Upper lobe of left lung (tissue), 6 donors: ENCODE measurements around the gene SFMBT2. TPM values are rescaled to one million over a fixed set of nuclear protein-coding genes. Genes with fewer than 3 reads are reported as not detected.

Experiments
- ATAC-seq, 2 donors: fragments of 200-7000 bp; cut with Tn5 transposase; one replicate each; pipeline ENCODE4 v1.9.1; 2022; ENCODE audit warnings: mild to moderate bottlenecking in 2 of 2, moderate library complexity in 2 of 2; ENCODE audit not compliant: low FRiP score in 2 of 2
- DNase-seq, 2 donors: peaks; one replicate each; pipeline ENCODE4 v3.0.0-alpha.2; 2019 to 2020
- H3K27ac ChIP-seq, 4 donors: fragments of 200-600 bp; sonication (generic); one replicate each; pipeline ENCODE4 v1.5.1; 2016 to 2019
- H3K27me3 ChIP-seq, 4 donors: fragments of 200-600 bp; sonication (generic); one replicate each; pipeline ENCODE4 v1.5.1; 2017 to 2019
- H3K36me3 ChIP-seq, 4 donors: fragments of 200-600 bp; sonication (generic); one replicate each; pipeline ENCODE4 v1.5.1; 2016 to 2019
- H3K4me1 ChIP-seq, 4 donors: fragments of 200-600 bp; sonication (generic); one replicate each; pipeline ENCODE4 v1.5.1; 2018 to 2019
- H3K4me3 ChIP-seq, 4 donors: fragments of 200-600 bp; sonication (generic); one replicate each; pipeline ENCODE4 v1.5.1; 2017 to 2019; ENCODE audit warnings: mild to moderate bottlenecking in 2 of 4, moderate library complexity in 1 of 4
- H3K9me3 ChIP-seq, 4 donors: fragments of 200-600 bp; sonication (generic); one replicate each; pipeline ENCODE4 v1.5.1; 2018 to 2019
- EP300 ChIP-seq, 4 donors: sonication (generic); formaldehyde crosslinking; IDR thresholded peaks; one replicate each; pipeline ENCODE4 v1.5.1; 2017; ENCODE audit warnings: antibody characterized with exemption in 4 of 4, control low read depth in 2 of 4
- POLR2A ChIP-seq, 4 donors: fragments of 450-650 bp; IDR thresholded peaks; one replicate each; pipeline ENCODE4 v1.5.1; 2016 to 2017; ENCODE audit warnings: antibody characterized with exemption in 4 of 4, mild to moderate bottlenecking in 2 of 4
- POLR2AphosphoS5 ChIP-seq, 2 donors: sonication (generic); formaldehyde crosslinking; IDR thresholded peaks; one replicate each; pipeline ENCODE4 v1.5.1; 2017; ENCODE audit warnings: antibody characterized with exemption in 2 of 2
- WGBS, 2 donors: methylation state at CpG; one replicate each; pipeline ENCODE4 v1.1.5; 2017 to 2018; 5-methylcytosine and 5-hydroxymethylcytosine counted together
- total RNA-seq, 6 donors: library from RNA; depleted of rRNA in 4 of 6; stranded (reverse); fragments of >200 nt in 4 of 6; gene quantifications; one replicate each; pipeline versions ENCODE4 v1.1.0 to v1.2.1, GENCODE V29; 2016 to 2021
- TF ChIP-seq, protein P1 (sequence below), 6 experiments: fragments of 450-650 bp in 4 of 6; fragments of 200-600 bp in 2 of 6; sonication (generic) in 2 of 6; IDR thresholded peaks; one replicate each; pipeline ENCODE4 v1.5.1; 2016 to 2019; ENCODE audit warnings: antibody characterized with exemption in 6 of 6
- donor health status: DM: no; HTN: no; CAD: no; lungs with moderate emphysema.
- donor health status: DM: no; HTN: yes; CAD: no; lungs with severe emphysema.

SFMBT2 gene
- total RNA-seq, 6 donors from 2014 or later: 6.2 to 14.6 (median 10.2) TPM

DNA sequence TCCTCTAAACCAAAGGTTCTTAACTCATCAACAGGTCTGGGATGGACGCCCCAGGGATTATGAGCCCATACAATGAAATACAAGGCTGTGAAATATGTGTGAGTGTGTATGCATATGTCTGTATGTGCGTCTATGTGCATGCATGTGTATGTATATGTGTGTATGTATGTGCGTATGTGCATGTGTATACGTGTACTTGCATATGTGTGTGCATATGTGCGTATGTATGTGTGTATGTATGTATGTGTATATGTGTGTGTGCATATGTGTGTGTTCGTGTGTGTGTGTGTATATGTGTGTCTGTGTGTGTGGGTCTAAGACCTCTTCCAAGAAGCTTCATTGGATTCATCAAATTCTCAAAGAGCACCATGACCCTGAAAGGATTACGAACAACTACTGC, 112.3 kb downstream of the SFMBT2 start:
- H3K27me3 ChIP-seq: no peaks in the 10 kb centered on the region
- peaks cover 0 to 3% (median 0%) of the 10 kb centered on the region in 4 donors for H3K4me1 ChIP-seq
- ATAC-seq (no peak), DNase-seq (no peak)
- no peak for TF ChIP-seq EP300 (IDR thresholded peaks at IDR 0.05)
- no peak for TF ChIP-seq POLR2AphosphoS5 (IDR thresholded peaks at IDR 0.05)
- TF ChIP-seq, protein P1, sequence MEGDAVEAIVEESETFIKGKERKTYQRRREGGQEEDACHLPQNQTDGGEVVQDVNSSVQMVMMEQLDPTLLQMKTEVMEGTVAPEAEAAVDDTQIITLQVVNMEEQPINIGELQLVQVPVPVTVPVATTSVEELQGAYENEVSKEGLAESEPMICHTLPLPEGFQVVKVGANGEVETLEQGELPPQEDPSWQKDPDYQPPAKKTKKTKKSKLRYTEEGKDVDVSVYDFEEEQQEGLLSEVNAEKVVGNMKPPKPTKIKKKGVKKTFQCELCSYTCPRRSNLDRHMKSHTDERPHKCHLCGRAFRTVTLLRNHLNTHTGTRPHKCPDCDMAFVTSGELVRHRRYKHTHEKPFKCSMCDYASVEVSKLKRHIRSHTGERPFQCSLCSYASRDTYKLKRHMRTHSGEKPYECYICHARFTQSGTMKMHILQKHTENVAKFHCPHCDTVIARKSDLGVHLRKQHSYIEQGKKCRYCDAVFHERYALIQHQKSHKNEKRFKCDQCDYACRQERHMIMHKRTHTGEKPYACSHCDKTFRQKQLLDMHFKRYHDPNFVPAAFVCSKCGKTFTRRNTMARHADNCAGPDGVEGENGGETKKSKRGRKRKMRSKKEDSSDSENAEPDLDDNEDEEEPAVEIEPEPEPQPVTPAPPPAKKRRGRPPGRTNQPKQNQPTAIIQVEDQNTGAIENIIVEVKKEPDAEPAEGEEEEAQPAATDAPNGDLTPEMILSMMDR (IDR thresholded peaks at IDR 0.05): no peak
- no peak for TF ChIP-seq POLR2A (IDR thresholded peaks at IDR 0.05)
- H3K4me3 ChIP-seq: no peak overlapping the region
- H3K27ac ChIP-seq: no peak overlapping the region
- WGBS, 2 donors: 82 to 91% methylated on average over 7 of the region's 7 CpGs
- H3K36me3 ChIP-seq: no peaks in the 10 kb centered on the region
- no peaks in the 10 kb centered on the region for H3K9me3 ChIP-seq

GRCh38 chr10:7297094-7297493, 113.7 kb downstream of the SFMBT2 start:
- DNase-seq: no peak
- Histone ChIP-seq H3K9me3 (no peaks in the 10 kb centered on the region), H3K4me1 (peaks cover 0 to 3% (median 0%) of the 10 kb centered on the region in 4 donors), H3K27ac (no peak overlapping the region), H3K27me3 (no peaks in the 10 kb centered on the region), H3K36me3 (no peaks in the 10 kb centered on the region), H3K4me3 (no peak overlapping the region)
- ATAC-seq: no peak
- 90 to 94% methylated on average over 1 of the region's 1 CpG for WGBS, 2 donors
- TF ChIP-seq POLR2A (IDR thresholded peaks at IDR 0.05): no peak
- TF ChIP-seq, protein P1 (IDR thresholded peaks at IDR 0.05): no peak
- TF ChIP-seq POLR2AphosphoS5 (IDR thresholded peaks at IDR 0.05): no peak
- TF ChIP-seq EP300 (IDR thresholded peaks at IDR 0.05): no peak

DNA sequence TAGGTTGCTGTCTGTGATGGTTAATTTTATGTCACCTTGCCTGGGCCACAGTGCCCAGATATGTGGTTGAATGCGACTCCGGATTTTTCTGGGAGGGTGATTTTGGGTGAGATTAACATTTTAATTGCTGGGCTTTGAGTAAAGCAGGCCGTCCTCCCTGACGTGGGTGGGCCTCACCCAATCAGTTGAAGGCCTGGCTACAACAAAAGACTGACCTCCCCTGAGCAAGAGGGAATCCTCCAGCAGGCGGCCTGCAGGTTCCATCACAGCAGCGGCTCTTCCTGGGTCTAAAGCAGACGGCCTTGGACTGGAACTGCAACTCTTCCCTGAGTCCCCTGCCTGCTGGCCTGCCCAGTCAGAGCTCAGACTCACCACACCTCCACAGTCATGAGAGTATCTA, 114.2 kb downstream of the SFMBT2 start:
- DNase-seq (no peak), ATAC-seq (no peak)
- Histone ChIP-seq H3K4me3 (no peak overlapping the region), H3K27ac (no peak overlapping the region), H3K27me3 (no peaks in the 10 kb centered on the region), H3K4me1 (peaks cover 0 to 3% (median 0%) of the 10 kb centered on the region in 4 donors), H3K9me3 (no peaks in the 10 kb centered on the region), H3K36me3 (no peaks in the 10 kb centered on the region)
- WGBS, 2 donors: 86 to 96% methylated on average over 4 to 7 of the region's 7 CpGs
- TF ChIP-seq POLR2AphosphoS5 (IDR thresholded peaks at IDR 0.05) (no peak), POLR2A (IDR thresholded peaks at IDR 0.05) (no peak), EP300 (IDR thresholded peaks at IDR 0.05) (no peak)
- TF ChIP-seq, protein P1 (IDR thresholded peaks at IDR 0.05): no peak

DNA sequence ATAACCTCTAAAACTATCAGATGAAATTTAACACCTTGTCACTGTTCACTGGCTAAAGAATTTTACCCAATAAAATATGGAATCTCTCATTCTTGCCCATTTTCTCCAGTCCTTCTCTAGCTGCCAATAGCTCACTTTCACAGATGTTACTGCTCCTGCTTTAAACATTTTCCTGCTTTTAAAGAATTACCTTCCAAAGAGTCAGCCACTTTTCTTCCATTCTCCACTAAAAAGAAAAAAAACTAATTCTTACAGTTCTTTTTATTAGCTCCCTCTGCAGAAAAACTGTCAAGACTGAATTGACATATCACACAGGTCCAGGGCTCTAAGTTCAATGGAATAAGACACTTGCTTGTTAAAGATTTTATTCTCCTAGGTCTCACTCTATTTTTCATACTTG, 114.8 kb downstream of the SFMBT2 start:
- H3K9me3 ChIP-seq: no peaks in the 10 kb centered on the region
- ATAC-seq (no peak), DNase-seq (no peak)
- H3K4me1 ChIP-seq: peaks cover 0 to under 1% (median 0%) of the 10 kb centered on the region in 4 donors
- H3K27ac ChIP-seq: no peak overlapping the region
- H3K4me3 ChIP-seq: no peak overlapping the region
- H3K36me3 ChIP-seq: no peaks in the 10 kb centered on the region
- TF ChIP-seq, protein P1 (IDR thresholded peaks at IDR 0.05): no peak
- TF ChIP-seq POLR2A (IDR thresholded peaks at IDR 0.05) (no peak), EP300 (IDR thresholded peaks at IDR 0.05) (no peak), POLR2AphosphoS5 (IDR thresholded peaks at IDR 0.05) (no peak)
- H3K27me3 ChIP-seq: no peaks in the 10 kb centered on the region

- Histone ChIP-seq H3K9me3 (no peaks in the 10 kb centered on the region), H3K36me3 (no peaks in the 10 kb centered on the region), H3K27ac (no peak overlapping the region), H3K4me3 (no peak overlapping the region), H3K27me3 (no peaks in the 10 kb centered on the region), H3K4me1 (no peaks in the 10 kb centered on the region)
- 92% methylated on average over 3 of the region's 3 CpGs for WGBS, 2 donors
- DNase-seq (no peak), ATAC-seq (no peak)
- TF ChIP-seq EP300 (IDR thresholded peaks at IDR 0.05): no peak
- TF ChIP-seq, protein P1 (IDR thresholded peaks at IDR 0.05): no peak
- no peak for TF ChIP-seq POLR2AphosphoS5 (IDR thresholded peaks at IDR 0.05)
- no peak for TF ChIP-seq POLR2A (IDR thresholded peaks at IDR 0.05)
These were observed 117.4 kb downstream of the SFMBT2 start for GRCh38 chr10:7293378-7293920.
